ENCODE data around the gene OR10J1. TPM values are rescaled to one million over a fixed set of nuclear protein-coding genes. Genes with fewer than 3 reads are reported as not detected.

OR10J1 gene
- total and polyA plus RNA-seq, 10 donors: not detected

DNA sequence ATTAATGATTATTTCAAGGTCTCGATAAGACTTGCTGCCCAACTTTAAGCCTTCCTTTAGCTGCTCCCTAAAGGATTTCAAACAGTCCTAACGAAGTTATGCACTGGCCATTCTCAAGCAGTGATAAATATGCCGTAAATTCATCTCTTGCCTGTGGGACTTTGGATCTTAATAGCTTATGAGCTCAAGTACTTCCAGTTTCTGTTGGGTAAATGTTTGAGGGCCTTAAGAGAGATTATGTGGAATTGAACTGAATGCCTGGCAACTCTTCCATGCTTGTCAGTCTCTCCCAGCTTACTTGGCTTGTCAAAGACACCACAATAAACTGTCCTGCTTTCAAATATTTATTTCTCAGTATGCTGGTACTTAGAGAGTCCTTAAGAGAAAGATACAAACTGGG lies 11.0 kb upstream of the OR10J1 start:
- no peak for TF ChIP-seq POLR2A (IDR thresholded peaks at IDR 0.05)
- no peak for TF ChIP-seq POLR2AphosphoS5 (IDR thresholded peaks at IDR 0.05)
- intact Hi-C loops (cut with DNase I; ENCODE audit: low total_unique reads): no loop called here
- DNase-seq: no peak
- H3K36me3 ChIP-seq: no peaks in the 10 kb centered on the region
- no peaks in the 10 kb centered on the region for H3K9me3 ChIP-seq
- H3K27ac ChIP-seq: no peak overlapping the region
- WGBS, 5 donors: 74 to 84% (median 82%) methylated on average over 3 of the region's 3 CpGs
- H3K27me3 ChIP-seq (replicated peaks in 1 of 7): peaks cover 0 to 6% (median 0%) of the 10 kb centered on the region in 7 donors
- H3K4me1 ChIP-seq: no peaks in the 10 kb centered on the region
- no peak overlapping the region for H3K4me3 ChIP-seq

DNA sequence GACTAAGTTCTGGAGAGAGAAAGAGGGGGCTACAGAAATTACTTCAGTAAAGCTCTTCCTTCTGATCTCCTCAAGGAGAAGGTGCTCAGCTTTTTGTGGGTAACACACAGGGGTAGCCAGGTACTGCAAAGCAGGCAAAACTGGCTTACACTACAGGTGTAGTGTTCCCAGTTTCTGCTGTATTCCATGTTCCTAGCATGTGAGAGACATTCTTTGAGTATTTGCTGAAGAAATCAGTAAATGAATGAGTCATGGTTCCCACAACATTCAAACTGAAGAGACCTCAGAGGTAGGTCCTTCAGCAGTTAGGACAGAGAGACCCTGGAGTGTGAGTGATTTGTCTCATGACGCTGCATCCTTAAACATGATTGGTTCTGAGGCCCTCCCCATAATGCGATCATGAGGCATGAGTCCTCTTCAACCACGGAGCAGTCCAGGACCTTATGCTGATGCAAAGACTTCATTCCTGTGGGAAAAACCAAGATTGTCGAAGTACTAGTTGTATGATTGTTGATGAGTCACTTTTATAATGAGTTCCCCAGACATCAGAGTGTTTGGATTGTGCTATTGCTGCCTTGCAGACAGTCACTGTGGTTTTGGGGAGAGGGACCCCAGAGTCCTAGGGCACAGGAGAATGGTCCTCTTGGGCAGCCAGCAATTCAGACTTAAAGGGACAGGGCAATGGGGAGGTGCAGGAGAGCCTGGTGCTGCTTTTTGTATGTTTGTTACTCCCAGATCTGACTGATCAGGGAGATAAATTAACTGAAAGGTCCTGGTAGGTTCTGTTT lies 10.3 kb upstream of the OR10J1 start:
- Histone ChIP-seq H3K4me1 (no peaks in the 10 kb centered on the region), H3K27ac (no peak overlapping the region), H3K9me3 (no peaks in the 10 kb centered on the region), H3K36me3 (no peaks in the 10 kb centered on the region), H3K27me3 (replicated peaks in 1 of 7) (no peaks in the 10 kb centered on the region), H3K4me3 (no peak overlapping the region)
- WGBS, 5 donors: 75 to 89% (median 86%) methylated on average over 4 of the region's 4 CpGs
- intact Hi-C loops (cut with DNase I; ENCODE audit: low total_unique reads): no loop called here
- TF ChIP-seq POLR2A (IDR thresholded peaks at IDR 0.05) (no peak), POLR2AphosphoS5 (IDR thresholded peaks at IDR 0.05) (no peak)
- TF ChIP-seq, protein P1, sequence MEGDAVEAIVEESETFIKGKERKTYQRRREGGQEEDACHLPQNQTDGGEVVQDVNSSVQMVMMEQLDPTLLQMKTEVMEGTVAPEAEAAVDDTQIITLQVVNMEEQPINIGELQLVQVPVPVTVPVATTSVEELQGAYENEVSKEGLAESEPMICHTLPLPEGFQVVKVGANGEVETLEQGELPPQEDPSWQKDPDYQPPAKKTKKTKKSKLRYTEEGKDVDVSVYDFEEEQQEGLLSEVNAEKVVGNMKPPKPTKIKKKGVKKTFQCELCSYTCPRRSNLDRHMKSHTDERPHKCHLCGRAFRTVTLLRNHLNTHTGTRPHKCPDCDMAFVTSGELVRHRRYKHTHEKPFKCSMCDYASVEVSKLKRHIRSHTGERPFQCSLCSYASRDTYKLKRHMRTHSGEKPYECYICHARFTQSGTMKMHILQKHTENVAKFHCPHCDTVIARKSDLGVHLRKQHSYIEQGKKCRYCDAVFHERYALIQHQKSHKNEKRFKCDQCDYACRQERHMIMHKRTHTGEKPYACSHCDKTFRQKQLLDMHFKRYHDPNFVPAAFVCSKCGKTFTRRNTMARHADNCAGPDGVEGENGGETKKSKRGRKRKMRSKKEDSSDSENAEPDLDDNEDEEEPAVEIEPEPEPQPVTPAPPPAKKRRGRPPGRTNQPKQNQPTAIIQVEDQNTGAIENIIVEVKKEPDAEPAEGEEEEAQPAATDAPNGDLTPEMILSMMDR (IDR thresholded peaks at IDR 0.05 in 8 of 11, conservative IDR thresholded peaks at IDR 0.05 in 3 of 11): no peak
- DNase-seq: no peak

DNA sequence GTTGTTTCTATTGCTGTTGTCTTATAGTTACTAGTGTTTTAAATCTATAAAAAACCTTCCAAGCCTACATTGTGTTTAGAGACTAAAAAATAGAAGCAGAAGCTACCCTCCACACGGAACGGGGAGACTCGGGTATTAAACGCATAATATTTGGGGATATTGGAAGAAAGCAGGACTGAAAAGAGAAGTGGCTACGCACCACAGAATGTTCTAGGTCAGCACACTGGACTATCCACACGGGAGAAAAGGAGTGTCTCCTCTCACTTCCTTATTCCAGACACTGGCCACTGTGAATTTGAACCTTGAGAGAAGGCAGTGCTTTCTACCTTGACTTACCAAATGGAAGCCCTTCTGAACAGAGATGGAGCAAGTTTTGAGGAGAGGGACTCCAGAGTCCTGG lies 8.5 kb upstream of the OR10J1 start:
- H3K36me3 ChIP-seq: no peaks in the 10 kb centered on the region
- 76 to 82% (median 79%) methylated on average over 6 of the region's 6 CpGs for WGBS, 5 donors
- no peak overlapping the region for H3K27ac ChIP-seq
- no peaks in the 10 kb centered on the region for H3K4me1 ChIP-seq
- DNase-seq: no peak
- H3K4me3 ChIP-seq: no peak overlapping the region
- intact Hi-C loops (cut with DNase I; ENCODE audit: low total_unique reads): no loop called here
- H3K27me3 ChIP-seq (replicated peaks in 1 of 7): no peaks in the 10 kb centered on the region
- H3K9me3 ChIP-seq: no peaks in the 10 kb centered on the region
- TF ChIP-seq POLR2A (IDR thresholded peaks at IDR 0.05) (no peak), POLR2AphosphoS5 (IDR thresholded peaks at IDR 0.05) (no peak)
- TF ChIP-seq, protein P1 (IDR thresholded peaks at IDR 0.05 in 8 of 11, conservative IDR thresholded peaks at IDR 0.05 in 3 of 11): no peak

DNA sequence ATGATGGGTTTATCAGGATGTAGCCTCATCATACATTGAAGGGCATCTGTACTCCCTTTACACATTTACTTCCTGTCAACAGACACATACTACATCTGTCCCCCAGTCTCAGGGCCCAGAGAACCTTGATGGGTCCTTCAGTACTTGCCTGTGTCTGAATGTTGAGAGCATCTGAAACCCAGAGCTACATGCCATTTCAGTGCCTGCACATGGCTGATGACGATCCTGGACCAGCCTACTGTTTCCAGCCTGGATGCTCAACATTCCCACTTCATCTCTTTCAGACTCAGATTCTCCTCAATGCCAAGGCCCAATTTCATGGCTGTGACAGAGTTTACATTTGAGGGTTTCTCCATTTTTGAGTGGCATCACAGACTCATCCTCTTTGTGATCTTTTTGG lies 7.6 kb upstream of the OR10J1 start, which contains the start of gene OR10J4:
OR10J4 (plus strand) TSS at position 301 of the 400 bp plus-strand sequence.
- DNase-seq: no peak
- H3K36me3 ChIP-seq: no peaks in the 10 kb centered on the region
- 73 to 89% (median 85%) methylated on average over 1 of the region's 1 CpG for WGBS, 5 donors
- TF ChIP-seq POLR2A (IDR thresholded peaks at IDR 0.05) (no peak), POLR2AphosphoS5 (IDR thresholded peaks at IDR 0.05) (no peak)
- TF ChIP-seq, protein P1 (IDR thresholded peaks at IDR 0.05 in 8 of 11, conservative IDR thresholded peaks at IDR 0.05 in 3 of 11): no peak
- no peak within 1 kb of the TSS for H3K4me3 ChIP-seq
- H3K27me3 ChIP-seq (replicated peaks in 1 of 7): no peaks in the 10 kb centered on the region
- H3K27ac ChIP-seq: no peak within 1 kb of the TSS
- intact Hi-C loops (cut with DNase I; ENCODE audit: low total_unique reads): no loop called here
- H3K9me3 ChIP-seq: no peaks in the 10 kb centered on the region
- H3K4me1 ChIP-seq: peaks cover 0 to 4% (median 0%) of the 10 kb centered on the region in 6 donors

Data from spleen (tissue), 11 donors.